ENCODE results near the gene CDYL2.

Gene CDYL2

GRCh38 chr16:80754476-80754875 is 49.9 kb downstream of the CDYL2 start:
- TF ChIP-seq ISL1 (CRISPR knock-in tag; IDR thresholded peaks at IDR 0.05) (no peak), ZFP30 (CRISPR knock-in tag; IDR thresholded peaks at IDR 0.05) (no peak), TCF4 (CRISPR knock-in tag; IDR thresholded peaks at IDR 0.05; ENCODE audit: borderline replicate concordance) (no peak), TOX (CRISPR knock-in tag; IDR thresholded peaks at IDR 0.05; ENCODE audit: borderline replicate concordance) (no peak), SNAI2 (CRISPR knock-in tag; IDR thresholded peaks at IDR 0.05) (no peak), RARB (CRISPR knock-in tag; IDR thresholded peaks at IDR 0.05) (no peak), CSDC2 (CRISPR knock-in tag; IDR thresholded peaks at IDR 0.05) (no peak), ZC3H10 (CRISPR knock-in tag; IDR thresholded peaks at IDR 0.05) (no peak), POU6F1 (CRISPR knock-in tag; IDR thresholded peaks at IDR 0.05; ENCODE audit: borderline replicate concordance, low read depth) (no peak), CSRNP3 (CRISPR knock-in tag; IDR thresholded peaks at IDR 0.05) (no peak), BACH2 (CRISPR knock-in tag; IDR thresholded peaks at IDR 0.05; ENCODE audit: borderline replicate concordance) (no peak), GLIS3 (CRISPR knock-in tag; IDR thresholded peaks at IDR 0.05) (no peak), OSR1 (CRISPR knock-in tag; IDR thresholded peaks at IDR 0.05) (no peak), ZNF70 (CRISPR knock-in tag; IDR thresholded peaks at IDR 0.05) (no peak), ARNTL (CRISPR knock-in tag; IDR thresholded peaks at IDR 0.05; ENCODE audit: borderline replicate concordance, low read depth) (no peak), ZFP3 (CRISPR knock-in tag; IDR thresholded peaks at IDR 0.05) (no peak)
- ATAC-seq, result no peak

GRCh38 chr16:80752541-80752940 is 51.9 kb downstream of the CDYL2 start:
- TF ChIP-seq CREB5 (CRISPR knock-in tag; IDR thresholded peaks at IDR 0.05; ENCODE audit: low read depth) (no peak), ZNF70 (CRISPR knock-in tag; IDR thresholded peaks at IDR 0.05) (no peak), OSR1 (CRISPR knock-in tag; IDR thresholded peaks at IDR 0.05) (no peak), SNAI2 (CRISPR knock-in tag; IDR thresholded peaks at IDR 0.05) (no peak), ZFP30 (CRISPR knock-in tag; IDR thresholded peaks at IDR 0.05) (no peak), PATZ1 (CRISPR knock-in tag; IDR thresholded peaks at IDR 0.05; ENCODE audit: borderline replicate concordance) (no peak), ZC3H10 (CRISPR knock-in tag; IDR thresholded peaks at IDR 0.05) (no peak)
- no peak for ATAC-seq

GRCh38 chr16:80751167-80751566 is 53.2 kb downstream of the CDYL2 start:
- TF ChIP-seq ESRRG (CRISPR knock-in tag; IDR thresholded peaks at IDR 0.05) (no peak), ZFP30 (CRISPR knock-in tag; IDR thresholded peaks at IDR 0.05) (no peak), BACH2 (CRISPR knock-in tag; IDR thresholded peaks at IDR 0.05; ENCODE audit: borderline replicate concordance) (no peak), SNAI2 (CRISPR knock-in tag; IDR thresholded peaks at IDR 0.05) (no peak), GLIS3 (CRISPR knock-in tag; IDR thresholded peaks at IDR 0.05) (no peak), ISL1 (CRISPR knock-in tag; IDR thresholded peaks at IDR 0.05) (no peak), CSDC2 (CRISPR knock-in tag; IDR thresholded peaks at IDR 0.05) (no peak), POU6F1 (CRISPR knock-in tag; IDR thresholded peaks at IDR 0.05; ENCODE audit: borderline replicate concordance, low read depth) (no peak), PATZ1 (CRISPR knock-in tag; IDR thresholded peaks at IDR 0.05; ENCODE audit: borderline replicate concordance) (no peak), RARB (CRISPR knock-in tag; IDR thresholded peaks at IDR 0.05) (no peak), ZFP3 (CRISPR knock-in tag; IDR thresholded peaks at IDR 0.05) (no peak), ZC3H10 (CRISPR knock-in tag; IDR thresholded peaks at IDR 0.05) (no peak), ZNF8 (CRISPR knock-in tag; IDR thresholded peaks at IDR 0.05) (no peak), ZNF565 (CRISPR knock-in tag; conservative IDR thresholded peaks at IDR 0.05; ENCODE audit: low read depth) (no peak), TSHZ2 (CRISPR knock-in tag; IDR thresholded peaks at IDR 0.05) (no peak), ZNF70 (CRISPR knock-in tag; IDR thresholded peaks at IDR 0.05) (no peak), TOX (CRISPR knock-in tag; IDR thresholded peaks at IDR 0.05; ENCODE audit: borderline replicate concordance) (no peak), CSRNP3 (CRISPR knock-in tag; IDR thresholded peaks at IDR 0.05) (no peak), ARNTL (CRISPR knock-in tag; IDR thresholded peaks at IDR 0.05; ENCODE audit: borderline replicate concordance, low read depth) (no peak), OSR1 (CRISPR knock-in tag; IDR thresholded peaks at IDR 0.05) (no peak)
- ATAC-seq, result no peak

Measured in SK-N-SH treated with all-trans-retinoic acid at 6 μM for 48 hours (cell line).